Testis (tissue), 2 donors: ENCODE data around the gene TMED8.

ENCODE experiments used
- POLR2A ChIP-seq: fragments of 450-650 bp; IDR thresholded peaks from one replicate; pipeline ENCODE4 v1.6.1; 2017; ENCODE audit warnings: antibody characterized with exemption, mild to moderate bottlenecking, moderate library complexity
- TF ChIP-seq, protein P1 (sequence below), 3 experiments: fragments of 450-650 bp in 2 of 3; fragments of 200-600 bp in 1 of 3; sonication (generic) in 1 of 3; IDR thresholded peaks; one replicate each; pipeline ENCODE4 v1.5.1; 2016 to 2019; ENCODE audit warnings: antibody characterized with exemption in 3 of 3, mild to moderate bottlenecking in 2 of 3, moderate library complexity in 1 of 3

DNA sequence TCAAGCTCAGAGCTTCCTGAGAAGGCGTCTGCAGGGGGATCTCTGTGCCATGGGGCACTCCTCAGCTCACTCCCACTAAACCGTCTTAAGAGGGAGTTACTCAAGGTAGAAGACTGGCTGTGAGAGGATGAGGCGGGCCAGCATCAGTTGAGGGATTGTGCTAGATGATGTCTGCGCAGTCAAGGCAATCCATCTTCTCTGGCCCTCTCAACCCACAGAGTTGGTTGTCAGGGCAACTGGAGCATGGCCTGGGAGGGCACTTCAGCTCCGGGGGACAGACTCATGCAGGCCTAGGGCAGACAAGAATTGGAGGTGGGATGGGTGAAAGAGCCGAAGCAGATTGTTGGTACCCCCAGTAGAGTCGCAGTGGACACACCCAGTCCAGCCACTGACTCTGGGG is 47.0 kb downstream of the TMED8 start:
- TF ChIP-seq, protein P1, sequence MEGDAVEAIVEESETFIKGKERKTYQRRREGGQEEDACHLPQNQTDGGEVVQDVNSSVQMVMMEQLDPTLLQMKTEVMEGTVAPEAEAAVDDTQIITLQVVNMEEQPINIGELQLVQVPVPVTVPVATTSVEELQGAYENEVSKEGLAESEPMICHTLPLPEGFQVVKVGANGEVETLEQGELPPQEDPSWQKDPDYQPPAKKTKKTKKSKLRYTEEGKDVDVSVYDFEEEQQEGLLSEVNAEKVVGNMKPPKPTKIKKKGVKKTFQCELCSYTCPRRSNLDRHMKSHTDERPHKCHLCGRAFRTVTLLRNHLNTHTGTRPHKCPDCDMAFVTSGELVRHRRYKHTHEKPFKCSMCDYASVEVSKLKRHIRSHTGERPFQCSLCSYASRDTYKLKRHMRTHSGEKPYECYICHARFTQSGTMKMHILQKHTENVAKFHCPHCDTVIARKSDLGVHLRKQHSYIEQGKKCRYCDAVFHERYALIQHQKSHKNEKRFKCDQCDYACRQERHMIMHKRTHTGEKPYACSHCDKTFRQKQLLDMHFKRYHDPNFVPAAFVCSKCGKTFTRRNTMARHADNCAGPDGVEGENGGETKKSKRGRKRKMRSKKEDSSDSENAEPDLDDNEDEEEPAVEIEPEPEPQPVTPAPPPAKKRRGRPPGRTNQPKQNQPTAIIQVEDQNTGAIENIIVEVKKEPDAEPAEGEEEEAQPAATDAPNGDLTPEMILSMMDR (IDR thresholded peaks at IDR 0.05): no peak
- TF ChIP-seq POLR2A: no peak
